Smooth muscle cell (in vitro differentiated cells): ENCODE measurements around the gene EME1. TPM values are rescaled to one million over a fixed set of nuclear protein-coding genes. Genes with fewer than 3 reads are reported as not detected.

Source experiments
- DNase-seq: peaks from one replicate; lab custom pipeline; 2025; ENCODE audit not compliant: unreplicated experiment; lab: John Stamatoyannopoulos, UW
- H2AFZ ChIP-seq: fragments of 200-600 bp; sonication (generic); 2 replicates; pipeline ENCODE4 v1.6.0; 2016; ENCODE audit warnings: antibody characterized with exemption, low read depth, mild to moderate bottlenecking
- H3F3A ChIP-seq: fragments of 200-600 bp; sonication (generic); 2 replicates; pipeline ENCODE4 v1.6.0; 2017; ENCODE audit warnings: antibody characterized with exemption, low read depth
- H3K27ac ChIP-seq: fragments of 200-600 bp; sonication (generic); 2 replicates; pipeline ENCODE4 v1.5.1; 2016; ENCODE audit warnings: low read depth, mild to moderate bottlenecking
- H3K27me3 ChIP-seq: fragments of 200-600 bp; sonication (generic); 2 replicates; pipeline ENCODE4 v1.6.1; 2016; ENCODE audit warnings: low read depth, mild to moderate bottlenecking
- H3K36me3 ChIP-seq: fragments of 200-600 bp; sonication (generic); 2 replicates; pipeline ENCODE4 v1.5.1; 2016; ENCODE audit warnings: low read depth
- H3K4me1 ChIP-seq: fragments of 200-600 bp; sonication (generic); 2 replicates; pipeline ENCODE4 v1.5.1; 2016; ENCODE audit warnings: low read depth
- H3K4me2 ChIP-seq: fragments of 200-600 bp; sonication (generic); 2 replicates; pipeline ENCODE4 v1.6.0; 2016; ENCODE audit warnings: mild to moderate bottlenecking
- H3K4me3 ChIP-seq: fragments of 200-600 bp; sonication (generic); 2 replicates; pipeline ENCODE4 v1.5.1; 2016; ENCODE audit warnings: mild to moderate bottlenecking
- H3K79me2 ChIP-seq: fragments of 200-600 bp; sonication (generic); 2 replicates; pipeline ENCODE4 v1.6.0; 2016; ENCODE audit warnings: low read depth, mild to moderate bottlenecking
- H3K9ac ChIP-seq: fragments of 200-600 bp; sonication (generic); 2 replicates; pipeline ENCODE4 v1.6.0; 2016; ENCODE audit warnings: low read depth
- H3K9me3 ChIP-seq: fragments of 200-600 bp; sonication (generic); replicated peaks from 2 replicates; pipeline ENCODE4 v1.5.1; 2016; ENCODE audit warnings: low read depth
- H4K20me1 ChIP-seq: fragments of 200-600 bp; sonication (generic); 2 replicates; pipeline ENCODE4 v1.6.0; 2016; ENCODE audit warnings: low read depth
- CTCF ChIP-seq: fragments of 200-600 bp; sonication (generic); IDR thresholded peaks from 2 replicates; pipeline ENCODE4 v1.5.1; 2017; ENCODE audit warnings: borderline replicate concordance, mild to moderate bottlenecking, antibody characterized with exemption; ENCODE audit not compliant: insufficient read depth, poor library complexity, severe bottlenecking
- whole genome bisulfite sequencing: methylation state at CpG from one replicate; pipeline ENCODE4 v1.1.7; 2016; ENCODE audit warnings: low lambda C conversion rate; 5-methylcytosine and 5-hydroxymethylcytosine counted together
- polyA plus RNA-seq: library from polyadenylated mRNA; unstranded; fragments of >200 nt; fragmentation: Nextera tagmentation; extraction: Ambion mirVana; gene quantifications from 2 replicates; pipeline ENCODE4 v1.2.1, GENCODE V29; 2016
- total RNA-seq: library from RNA; depleted of rRNA; stranded (reverse); fragments of >200 nt; gene quantifications from 2 replicates; pipeline ENCODE4 v1.2.3, GENCODE V29; 2014

Gene EME1
- total and polyA plus RNA-seq, 2 experiments from 2014 or later, result 8.2 to 9.6 TPM

- Histone ChIP-seq H4K20me1 (no peaks in the 10 kb centered on the region), H3K27ac (no peak overlapping the region), H3K36me3 (no peaks in the 10 kb centered on the region), H2AFZ (no peak overlapping the region), H3K4me1 (no peaks in the 10 kb centered on the region), H3K4me3 (no peak overlapping the region), H3F3A (no peaks in the 10 kb centered on the region), H3K79me2 (no peaks in the 10 kb centered on the region), H3K4me2 (no peak overlapping the region), H3K9me3 (no peaks in the 10 kb centered on the region), H3K9ac (no peak overlapping the region), H3K27me3 (no peaks in the 10 kb centered on the region)
- DNase-seq, result no peak
- WGBS, result 85% methylated on average over 21 of the region's 21 CpGs
- TF ChIP-seq CTCF, result no peak
These were observed 44.4 kb upstream of the EME1 start for GRCh38 chr17:50328363-50329325.

- Histone ChIP-seq H4K20me1 (no peaks in the 10 kb centered on the region), H3K4me3 (no peak overlapping the region), H3K4me1 (no peaks in the 10 kb centered on the region), H3K9me3 (no peaks in the 10 kb centered on the region), H3K27me3 (no peaks in the 10 kb centered on the region), H3K36me3 (no peaks in the 10 kb centered on the region), H2AFZ (no peak overlapping the region), H3F3A (no peaks in the 10 kb centered on the region), H3K4me2 (no peak overlapping the region), H3K27ac (no peak overlapping the region), H3K9ac (no peak overlapping the region), H3K79me2 (no peaks in the 10 kb centered on the region)
- no peak for DNase-seq
- 94% methylated on average over 3 of the region's 3 CpGs for WGBS
- no peak for TF ChIP-seq CTCF
These were observed 43.3 kb upstream of the EME1 start for GRCh38 chr17:50329716-50330115.

GRCh38 chr17:50330151-50330775 is 42.8 kb upstream of the EME1 start:
- Histone ChIP-seq H3K79me2 (no peaks in the 10 kb centered on the region), H3K4me2 (no peak overlapping the region)
- 70% methylated on average over 11 of the region's 11 CpGs for WGBS

More at GRCh38 chr17:50330151-50330775, 42.8 kb upstream of the EME1 start:
- Histone ChIP-seq H3K4me1 (no peaks in the 10 kb centered on the region), H3K27ac (no peak overlapping the region), H3K9me3 (no peaks in the 10 kb centered on the region), H3K36me3 (no peaks in the 10 kb centered on the region), H3K9ac (no peak overlapping the region), H4K20me1 (no peaks in the 10 kb centered on the region), H3K4me3 (no peak overlapping the region), H3K27me3 (no peaks in the 10 kb centered on the region), H3F3A (no peaks in the 10 kb centered on the region), H2AFZ (no peak overlapping the region)
- no peak for TF ChIP-seq CTCF
- DNase-seq, result no peak
